SU-DHL-6 (cell line): ENCODE measurements around the gene RPRD1B.

Experiments used
- H2AFZ ChIP-seq: fragments of 200-600 bp; sonication (generic); 2 replicates; pipeline ENCODE4 v1.6.1; 2014; ENCODE audit warnings: low read depth, mild to moderate bottlenecking, moderate library complexity, mixed read lengths, antibody characterized with exemption, low read length; ENCODE audit not compliant: severe bottlenecking
- H3F3A ChIP-seq: fragments of 200-600 bp; shearing (Covaris generic); 2 replicates; pipeline ENCODE4 v1.6.0; 2016; ENCODE audit warnings: antibody characterized with exemption, mild to moderate bottlenecking; ENCODE audit not compliant: insufficient read depth
- H3K27ac ChIP-seq: fragments of 200-600 bp; sonication (generic); 2 replicates; pipeline ENCODE4 v1.5.1; 2016; ENCODE audit warnings: low read depth, mild to moderate bottlenecking, low read length, moderate library complexity, mixed read lengths
- H3K27me3 ChIP-seq: fragments of 200-600 bp; sonication (generic), shearing (Covaris generic); 2 replicates; pipeline ENCODE4 v1.6.0; 2014; ENCODE audit warnings: mild to moderate bottlenecking, low read length
- H3K36me3 ChIP-seq: fragments of 200-600 bp; sonication (generic); 2 replicates; pipeline ENCODE4 v1.6.1; 2014; ENCODE audit warnings: mild to moderate bottlenecking, low read length, mixed read lengths
- H3K4me2 ChIP-seq: fragments of 300-600, 200-600 bp; shearing (Covaris generic), sonication (generic); 2 replicates; pipeline ENCODE4 v1.6.0; 2014; ENCODE audit warnings: low read length, low read depth, mild to moderate bottlenecking; ENCODE audit not compliant: poor library complexity, severe bottlenecking
- H3K4me3 ChIP-seq: fragments of 200-600 bp; sonication (generic); 2 replicates; pipeline ENCODE4 v1.5.1; 2014; ENCODE audit warnings: antibody characterized with exemption, low read length, mild to moderate bottlenecking, mixed read lengths; ENCODE audit not compliant: insufficient read depth, poor library complexity, severe bottlenecking
- H3K79me2 ChIP-seq: fragments of 200-600 bp; sonication (generic); 2 replicates; pipeline ENCODE4 v1.6.1; 2014; ENCODE audit warnings: mild to moderate bottlenecking, low read length, moderate library complexity; ENCODE audit not compliant: insufficient read depth
- H3K9ac ChIP-seq: fragments of 200-600 bp; sonication (generic); 2 replicates; pipeline ENCODE4 v1.7.0; 2014; ENCODE audit warnings: mild to moderate bottlenecking, low read length
- H3K9me2 ChIP-seq: fragments of 200-600 bp; sonication (generic); replicated peaks from 2 replicates; pipeline ENCODE4 v1.6.1; 2014; ENCODE audit warnings: low read length; ENCODE audit not compliant: insufficient read depth
- H3K9me3 ChIP-seq: fragments of 200-600 bp; sonication (generic); 2 replicates; pipeline ENCODE4 v1.6.1; 2014; ENCODE audit warnings: low read length, mixed read lengths; ENCODE audit not compliant: insufficient read depth
- H4K20me1 ChIP-seq: fragments of 200-600 bp; sonication (generic); 2 replicates; pipeline ENCODE4 v1.6.1; 2014; ENCODE audit warnings: low read depth, mild to moderate bottlenecking, antibody characterized with exemption, low read length, moderate library complexity, mixed read lengths
- EZH2phosphoT487 ChIP-seq: fragments of 200-600 bp; sonication (generic), shearing (Covaris generic); conservative IDR thresholded peaks from 2 replicates; pipeline ENCODE4 v1.6.1; 2018; ENCODE audit warnings: mild to moderate bottlenecking, antibody characterized with exemption, low read length, moderate library complexity, mixed read lengths
- TF ChIP-seq, protein P1 (sequence below): fragments of 200-600 bp; sonication (generic); IDR thresholded peaks from one replicate; pipeline ENCODE4 v1.5.1; 2017; ENCODE audit warnings: antibody characterized with exemption, mild to moderate bottlenecking, low read length, moderate library complexity; ENCODE audit not compliant: insufficient read depth, poor library complexity, severe bottlenecking

RPRD1B gene

DNA sequence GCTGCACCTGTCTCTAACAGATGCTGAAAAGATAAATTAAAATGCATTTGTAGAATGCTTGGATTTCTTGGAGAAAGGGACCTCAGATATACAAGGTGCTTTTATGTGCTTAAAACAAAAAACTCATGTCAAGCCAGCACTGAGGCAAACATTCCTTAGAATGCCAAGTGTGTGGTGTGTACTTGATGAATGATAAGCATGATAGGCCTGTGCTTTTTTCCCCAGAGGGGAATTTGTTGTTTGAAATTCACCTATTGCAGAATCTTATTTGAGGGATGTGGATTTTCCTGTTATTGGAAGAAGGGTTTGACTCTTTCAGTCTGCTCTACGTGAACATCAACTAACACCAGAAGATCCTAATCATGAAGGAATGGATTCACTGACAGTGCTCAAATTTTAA, 29.1 kb upstream of the RPRD1B start:
- no peak overlapping the region for H3K9ac ChIP-seq
- peaks cover 10% of the 10 kb centered on the region; the same call in 1 of the 2 replicates for H3K36me3 ChIP-seq
- TF ChIP-seq, protein P1, sequence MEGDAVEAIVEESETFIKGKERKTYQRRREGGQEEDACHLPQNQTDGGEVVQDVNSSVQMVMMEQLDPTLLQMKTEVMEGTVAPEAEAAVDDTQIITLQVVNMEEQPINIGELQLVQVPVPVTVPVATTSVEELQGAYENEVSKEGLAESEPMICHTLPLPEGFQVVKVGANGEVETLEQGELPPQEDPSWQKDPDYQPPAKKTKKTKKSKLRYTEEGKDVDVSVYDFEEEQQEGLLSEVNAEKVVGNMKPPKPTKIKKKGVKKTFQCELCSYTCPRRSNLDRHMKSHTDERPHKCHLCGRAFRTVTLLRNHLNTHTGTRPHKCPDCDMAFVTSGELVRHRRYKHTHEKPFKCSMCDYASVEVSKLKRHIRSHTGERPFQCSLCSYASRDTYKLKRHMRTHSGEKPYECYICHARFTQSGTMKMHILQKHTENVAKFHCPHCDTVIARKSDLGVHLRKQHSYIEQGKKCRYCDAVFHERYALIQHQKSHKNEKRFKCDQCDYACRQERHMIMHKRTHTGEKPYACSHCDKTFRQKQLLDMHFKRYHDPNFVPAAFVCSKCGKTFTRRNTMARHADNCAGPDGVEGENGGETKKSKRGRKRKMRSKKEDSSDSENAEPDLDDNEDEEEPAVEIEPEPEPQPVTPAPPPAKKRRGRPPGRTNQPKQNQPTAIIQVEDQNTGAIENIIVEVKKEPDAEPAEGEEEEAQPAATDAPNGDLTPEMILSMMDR = no peak
- TF ChIP-seq EZH2phosphoT487 = no peak
- no peak overlapping the region for H2AFZ ChIP-seq
- peaks cover 5% of the 10 kb centered on the region; the same call in 1 of the 2 replicates for H4K20me1 ChIP-seq
- H3F3A ChIP-seq = no peaks in the 10 kb centered on the region
- H3K4me3 ChIP-seq = no peak overlapping the region
- no peaks in the 10 kb centered on the region for H3K9me2 ChIP-seq
- no peak overlapping the region for H3K27ac ChIP-seq
- H3K9me3 ChIP-seq = no peaks in the 10 kb centered on the region
- peaks cover 20% of the 10 kb centered on the region for H3K79me2 ChIP-seq
- H3K4me2 ChIP-seq = no peak overlapping the region
- H3K27me3 ChIP-seq = no peaks in the 10 kb centered on the region

DNA sequence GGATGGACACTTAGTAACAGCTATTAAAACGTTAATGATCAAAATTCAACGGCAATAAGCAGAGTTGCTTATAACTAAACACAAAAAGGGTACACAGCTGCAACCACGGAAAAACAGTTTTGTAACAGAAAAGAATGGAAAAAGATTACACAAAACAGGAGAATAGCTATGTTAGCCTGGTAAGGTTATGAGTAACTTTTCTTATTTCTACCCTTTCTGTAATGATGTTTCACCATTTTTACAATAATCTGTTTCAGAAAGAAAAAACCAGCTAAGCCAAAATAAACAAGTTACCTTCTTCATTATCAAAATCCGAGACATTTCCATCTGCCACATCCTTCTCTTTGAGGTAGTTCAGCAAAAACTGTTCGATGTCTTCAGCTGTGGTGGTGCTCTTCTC, 27.6 kb upstream of the RPRD1B start:
- H3F3A ChIP-seq = no peaks in the 10 kb centered on the region
- no peak overlapping the region for H3K27ac ChIP-seq
- H3K9me3 ChIP-seq = no peaks in the 10 kb centered on the region
- H3K4me2 ChIP-seq = no peak overlapping the region
- peaks cover 10% of the 10 kb centered on the region; the same call in 1 of the 2 replicates for H3K36me3 ChIP-seq
- no peak overlapping the region for H3K9ac ChIP-seq
- no peaks in the 10 kb centered on the region for H3K27me3 ChIP-seq
- H3K9me2 ChIP-seq = no peaks in the 10 kb centered on the region
- H3K4me3 ChIP-seq = no peak overlapping the region
- no peak overlapping the region for H2AFZ ChIP-seq
- H4K20me1 ChIP-seq = peaks cover 5% of the 10 kb centered on the region; the same call in 1 of the 2 replicates
- TF ChIP-seq EZH2phosphoT487 = no peak
- TF ChIP-seq, protein P1 = no peak
- peaks cover 29% of the 10 kb centered on the region for H3K79me2 ChIP-seq

DNA sequence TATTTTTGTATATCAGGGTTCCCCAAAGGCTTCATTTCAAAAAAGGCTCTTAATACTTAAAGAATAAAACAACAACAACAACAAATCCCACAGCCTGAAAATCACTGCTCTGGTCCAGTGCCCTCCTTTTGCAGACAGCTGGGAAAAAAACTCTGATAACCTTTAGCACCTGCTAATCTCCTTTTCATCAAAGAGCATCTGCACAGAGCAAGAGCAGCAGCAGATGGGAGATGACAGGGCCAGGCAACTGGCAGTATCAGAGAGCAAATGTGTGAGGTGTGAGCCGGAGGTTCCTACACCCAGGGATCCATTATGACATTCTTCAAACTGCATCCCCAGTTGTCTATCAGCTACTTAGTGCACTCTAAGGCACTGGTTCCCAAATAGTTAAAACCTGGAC, 26.0 kb upstream of the RPRD1B start:
- no peak overlapping the region for H3K4me3 ChIP-seq
- no peaks in the 10 kb centered on the region for H3F3A ChIP-seq
- no peaks in the 10 kb centered on the region for H3K9me2 ChIP-seq
- H2AFZ ChIP-seq = no peak overlapping the region
- no peak overlapping the region for H3K27ac ChIP-seq
- no peak overlapping the region for H3K4me2 ChIP-seq
- peaks cover 5% of the 10 kb centered on the region; the same call in 1 of the 2 replicates for H4K20me1 ChIP-seq
- no peak overlapping the region for H3K9ac ChIP-seq
- peaks cover 30% of the 10 kb centered on the region for H3K79me2 ChIP-seq
- H3K27me3 ChIP-seq = no peaks in the 10 kb centered on the region
- TF ChIP-seq EZH2phosphoT487 = no peak
- TF ChIP-seq, protein P1 = no peak
- H3K9me3 ChIP-seq = no peaks in the 10 kb centered on the region
- H3K36me3 ChIP-seq = peaks cover 10% of the 10 kb centered on the region
